HepG2 (cell line): ENCODE results near the gene ABHD4. TPM values are rescaled to one million over a fixed set of nuclear protein-coding genes. Genes with fewer than 3 reads are reported as not detected.

Source experiments
- HOXD1 ChIP-seq: sonication (generic); formaldehyde crosslinking; IDR thresholded peaks from 2 replicates; pipeline ENCODE4 v1.5.0; 2020; ENCODE audit warnings: missing genetic modification reagents
- MXD4 ChIP-seq: IDR thresholded peaks from 2 replicates; pipeline ENCODE4 v1.6.1; 2016; ENCODE audit warnings: mild to moderate bottlenecking, missing biosample characterization, missing genetic modification reagents
- SAFB2 ChIP-seq: sonication (generic); formaldehyde crosslinking; IDR thresholded peaks from 2 replicates; pipeline ENCODE4 v1.5.1; 2020; ENCODE audit warnings: missing genetic modification reagents, low read depth, mild to moderate bottlenecking, borderline replicate concordance
- SALL2 ChIP-seq: sonication (generic); formaldehyde crosslinking; IDR thresholded peaks from 2 replicates; pipeline ENCODE4 v1.8.1; 2023; ENCODE audit warnings: mild to moderate bottlenecking, missing genetic modification reagents, inconsistent platforms
- SPEN ChIP-seq: sonication (generic); formaldehyde crosslinking; IDR thresholded peaks from 2 replicates; pipeline ENCODE4 v1.5.1; 2020; ENCODE audit warnings: low read depth, mild to moderate bottlenecking, missing genetic modification reagents
- YY1 ChIP-seq: IDR thresholded peaks from 2 replicates; pipeline ENCODE4 v1.6.1; 2011; ENCODE audit warnings: low read length, low read depth, moderate library complexity, mild to moderate bottlenecking; ENCODE audit not compliant: insufficient read depth, insufficient replicate concordance
- ZBTB7A ChIP-seq: sonication (generic); formaldehyde crosslinking; IDR thresholded peaks from 2 replicates; pipeline ENCODE4 v1.8.0; 2022; ENCODE audit warnings: mild to moderate bottlenecking, missing genetic modification reagents
- ZNF468 ChIP-seq: sonication (generic); formaldehyde crosslinking; IDR thresholded peaks from 2 replicates; pipeline ENCODE4 v1.8.0; 2022; ENCODE audit warnings: mild to moderate bottlenecking, moderate library complexity, missing genetic modification reagents
- ZNF782 ChIP-seq: sonication (generic); formaldehyde crosslinking; IDR thresholded peaks from 2 replicates; pipeline ENCODE4 v1.4.0; 2020; ENCODE audit warnings: missing genetic modification reagents, mild to moderate bottlenecking, borderline replicate concordance
- polyA plus RNA-seq, 8 experiments: library from polyadenylated mRNA; depleted of rRNA in 3 of 8; stranded (reverse) in 7 of 8; unstranded in 1 of 8; fragments of >200 nt; fragmentation: Illumina TruSeq in 4 of 8; extraction: Trizol in 4 of 8; gene quantifications; 2 replicates each; pipeline versions ENCODE4 v1.2.1 to v1.2.3, GENCODE V29; 2011 to 2016; ENCODE audit warnings: low read depth in 4 of 8, missing spikeins in 1 of 8, mixed read lengths in 1 of 8; ENCODE audit not compliant: insufficient read depth in 1 of 8
- total RNA-seq, 5 experiments: library from RNA; depleted of rRNA; stranded (reverse); fragments of >200 nt; fragmentation: Illumina TruSeq; extraction: Trizol; gene quantifications; 2 replicates each; pipeline ENCODE4 v1.2.3, GENCODE V29; 2016; ENCODE audit warnings: low read depth in 1 of 5
- TF ChIP-seq, protein P1 (sequence below): sonication (generic); formaldehyde crosslinking; IDR thresholded peaks from 2 replicates; pipeline ENCODE4 v1.8.0; 2022; ENCODE audit warnings: missing genetic modification reagents, mild to moderate bottlenecking, borderline replicate concordance
- TF ChIP-seq, protein P2 (sequence below): sonication (generic); formaldehyde crosslinking; conservative IDR thresholded peaks from 2 replicates; pipeline ENCODE4 v1.4.0; 2020; ENCODE audit warnings: missing genetic modification reagents
- TF ChIP-seq, protein P3 (sequence below): sonication (generic); formaldehyde crosslinking; IDR thresholded peaks from 2 replicates; pipeline ENCODE4 v1.5.0; 2020; ENCODE audit warnings: mild to moderate bottlenecking, missing genetic modification reagents, borderline replicate concordance
- TF ChIP-seq, protein P4 (sequence below): sonication (generic); formaldehyde crosslinking; IDR thresholded peaks from 2 replicates; pipeline ENCODE4 v1.4.0; 2020; ENCODE audit warnings: low read depth, missing genetic modification reagents
- TF ChIP-seq, protein P5 (sequence below): sonication (generic); formaldehyde crosslinking; IDR thresholded peaks from 2 replicates; pipeline ENCODE4 v1.4.0; 2020; ENCODE audit warnings: missing genetic modification reagents

ABHD4 gene
- total and polyA plus RNA-seq, 2 of the 13 experiments (the other 11 are each of a cell fraction or from before 2014, with no cell fraction given), result 16.1 to 47.5 TPM

DNA sequence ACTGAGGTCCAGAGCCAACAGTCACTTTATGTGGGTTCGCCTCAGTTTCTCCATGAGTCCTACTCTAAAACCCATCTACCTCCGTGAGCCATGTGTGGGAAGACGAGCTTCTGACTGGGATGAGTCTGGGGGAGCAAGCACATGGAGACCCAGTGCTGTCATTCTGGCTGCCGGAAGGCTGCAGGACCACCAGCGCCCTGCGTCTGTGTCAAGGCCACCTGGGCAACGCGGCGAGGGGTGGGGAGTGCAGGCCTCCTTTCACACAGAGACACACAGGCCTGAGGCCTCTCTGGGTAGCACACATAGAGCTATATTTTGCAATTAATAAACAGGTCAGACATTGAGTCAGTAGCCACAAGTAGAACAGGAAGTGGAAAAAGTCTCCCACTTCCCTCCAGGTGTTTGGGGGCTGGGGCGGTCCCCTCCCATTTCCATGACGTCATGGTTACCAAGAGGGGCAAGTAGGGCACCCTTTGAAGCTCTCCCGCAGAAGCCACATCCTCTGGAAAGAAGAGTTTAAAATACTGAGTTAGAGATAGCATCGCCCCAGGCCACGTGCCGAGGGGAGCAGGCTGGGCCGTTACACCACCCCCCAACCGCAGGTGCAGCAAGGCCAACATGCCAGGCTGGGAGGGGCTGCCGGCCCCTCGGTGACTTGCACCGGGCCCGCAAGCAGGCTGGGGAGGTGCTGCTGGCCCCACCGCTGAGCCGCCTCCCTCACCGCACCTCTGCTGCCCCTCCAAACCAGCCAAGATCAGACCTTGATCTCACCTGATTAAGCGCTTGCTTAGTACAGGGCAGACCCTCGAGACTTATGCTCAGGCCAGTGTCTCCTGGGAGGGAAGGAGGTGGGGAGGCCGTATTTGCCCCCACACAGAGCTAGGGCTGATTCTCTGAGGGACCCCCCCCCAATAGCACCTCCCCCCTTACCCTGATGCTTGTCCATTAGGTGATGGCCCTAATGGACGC, 41.8 kb upstream of the ABHD4 start (continued):
- TF ChIP-seq, protein P1, sequence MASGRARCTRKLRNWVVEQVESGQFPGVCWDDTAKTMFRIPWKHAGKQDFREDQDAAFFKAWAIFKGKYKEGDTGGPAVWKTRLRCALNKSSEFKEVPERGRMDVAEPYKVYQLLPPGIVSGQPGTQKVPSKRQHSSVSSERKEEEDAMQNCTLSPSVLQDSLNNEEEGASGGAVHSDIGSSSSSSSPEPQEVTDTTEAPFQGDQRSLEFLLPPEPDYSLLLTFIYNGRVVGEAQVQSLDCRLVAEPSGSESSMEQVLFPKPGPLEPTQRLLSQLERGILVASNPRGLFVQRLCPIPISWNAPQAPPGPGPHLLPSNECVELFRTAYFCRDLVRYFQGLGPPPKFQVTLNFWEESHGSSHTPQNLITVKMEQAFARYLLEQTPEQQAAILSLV (CRISPR knock-in tag), result peak; percentile 26; the same call in 1 of the 2 replicates
- TF ChIP-seq ZNF468 (peak; percentile 36; the same call in 1 of the 2 replicates), ZNF782 (CRISPR knock-in tag) (0 out of 2 replicates have a peak, but pooled peaks have one; percentile 10), YY1 (no peak), SAFB2 (CRISPR knock-in tag) (peak; percentile 37; the same call in 1 of the 2 replicates), HOXD1 (peak; percentile 66; the same call in 1 of the 2 replicates), MXD4 (no peak), ZBTB7A (CRISPR knock-in tag) (peak; percentile 70), SALL2 (CRISPR knock-in tag) (0 out of 2 replicates have a peak, but pooled peaks have one; percentile 31), SPEN (peak; percentile 12; the same call in 1 of the 2 replicates)
- TF ChIP-seq, protein P2, sequence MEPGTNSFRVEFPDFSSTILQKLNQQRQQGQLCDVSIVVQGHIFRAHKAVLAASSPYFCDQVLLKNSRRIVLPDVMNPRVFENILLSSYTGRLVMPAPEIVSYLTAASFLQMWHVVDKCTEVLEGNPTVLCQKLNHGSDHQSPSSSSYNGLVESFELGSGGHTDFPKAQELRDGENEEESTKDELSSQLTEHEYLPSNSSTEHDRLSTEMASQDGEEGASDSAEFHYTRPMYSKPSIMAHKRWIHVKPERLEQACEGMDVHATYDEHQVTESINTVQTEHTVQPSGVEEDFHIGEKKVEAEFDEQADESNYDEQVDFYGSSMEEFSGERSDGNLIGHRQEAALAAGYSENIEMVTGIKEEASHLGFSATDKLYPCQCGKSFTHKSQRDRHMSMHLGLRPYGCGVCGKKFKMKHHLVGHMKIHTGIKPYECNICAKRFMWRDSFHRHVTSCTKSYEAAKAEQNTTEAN, result 0 out of 2 replicates have a peak, but pooled peaks have one; percentile 28
- TF ChIP-seq, protein P3, sequence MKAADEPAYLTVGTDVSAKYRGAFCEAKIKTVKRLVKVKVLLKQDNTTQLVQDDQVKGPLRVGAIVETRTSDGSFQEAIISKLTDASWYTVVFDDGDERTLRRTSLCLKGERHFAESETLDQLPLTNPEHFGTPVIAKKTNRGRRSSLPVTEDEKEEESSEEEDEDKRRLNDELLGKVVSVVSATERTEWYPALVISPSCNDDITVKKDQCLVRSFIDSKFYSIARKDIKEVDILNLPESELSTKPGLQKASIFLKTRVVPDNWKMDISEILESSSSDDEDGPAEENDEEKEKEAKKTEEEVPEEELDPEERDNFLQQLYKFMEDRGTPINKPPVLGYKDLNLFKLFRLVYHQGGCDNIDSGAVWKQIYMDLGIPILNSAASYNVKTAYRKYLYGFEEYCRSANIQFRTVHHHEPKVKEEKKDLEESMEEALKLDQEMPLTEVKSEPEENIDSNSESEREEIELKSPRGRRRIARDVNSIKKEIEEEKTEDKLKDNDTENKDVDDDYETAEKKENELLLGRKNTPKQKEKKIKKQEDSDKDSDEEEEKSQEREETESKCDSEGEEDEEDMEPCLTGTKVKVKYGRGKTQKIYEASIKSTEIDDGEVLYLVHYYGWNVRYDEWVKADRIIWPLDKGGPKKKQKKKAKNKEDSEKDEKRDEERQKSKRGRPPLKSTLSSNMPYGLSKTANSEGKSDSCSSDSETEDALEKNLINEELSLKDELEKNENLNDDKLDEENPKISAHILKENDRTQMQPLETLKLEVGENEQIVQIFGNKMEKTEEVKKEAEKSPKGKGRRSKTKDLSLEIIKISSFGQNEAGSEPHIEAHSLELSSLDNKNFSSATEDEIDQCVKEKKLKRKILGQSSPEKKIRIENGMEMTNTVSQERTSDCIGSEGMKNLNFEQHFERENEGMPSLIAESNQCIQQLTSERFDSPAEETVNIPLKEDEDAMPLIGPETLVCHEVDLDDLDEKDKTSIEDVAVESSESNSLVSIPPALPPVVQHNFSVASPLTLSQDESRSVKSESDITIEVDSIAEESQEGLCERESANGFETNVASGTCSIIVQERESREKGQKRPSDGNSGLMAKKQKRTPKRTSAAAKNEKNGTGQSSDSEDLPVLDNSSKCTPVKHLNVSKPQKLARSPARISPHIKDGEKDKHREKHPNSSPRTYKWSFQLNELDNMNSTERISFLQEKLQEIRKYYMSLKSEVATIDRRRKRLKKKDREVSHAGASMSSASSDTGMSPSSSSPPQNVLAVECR (CRISPR knock-in tag), result 0 out of 2 replicates have a peak, but pooled peaks have one; percentile 27
- TF ChIP-seq, protein P4, sequence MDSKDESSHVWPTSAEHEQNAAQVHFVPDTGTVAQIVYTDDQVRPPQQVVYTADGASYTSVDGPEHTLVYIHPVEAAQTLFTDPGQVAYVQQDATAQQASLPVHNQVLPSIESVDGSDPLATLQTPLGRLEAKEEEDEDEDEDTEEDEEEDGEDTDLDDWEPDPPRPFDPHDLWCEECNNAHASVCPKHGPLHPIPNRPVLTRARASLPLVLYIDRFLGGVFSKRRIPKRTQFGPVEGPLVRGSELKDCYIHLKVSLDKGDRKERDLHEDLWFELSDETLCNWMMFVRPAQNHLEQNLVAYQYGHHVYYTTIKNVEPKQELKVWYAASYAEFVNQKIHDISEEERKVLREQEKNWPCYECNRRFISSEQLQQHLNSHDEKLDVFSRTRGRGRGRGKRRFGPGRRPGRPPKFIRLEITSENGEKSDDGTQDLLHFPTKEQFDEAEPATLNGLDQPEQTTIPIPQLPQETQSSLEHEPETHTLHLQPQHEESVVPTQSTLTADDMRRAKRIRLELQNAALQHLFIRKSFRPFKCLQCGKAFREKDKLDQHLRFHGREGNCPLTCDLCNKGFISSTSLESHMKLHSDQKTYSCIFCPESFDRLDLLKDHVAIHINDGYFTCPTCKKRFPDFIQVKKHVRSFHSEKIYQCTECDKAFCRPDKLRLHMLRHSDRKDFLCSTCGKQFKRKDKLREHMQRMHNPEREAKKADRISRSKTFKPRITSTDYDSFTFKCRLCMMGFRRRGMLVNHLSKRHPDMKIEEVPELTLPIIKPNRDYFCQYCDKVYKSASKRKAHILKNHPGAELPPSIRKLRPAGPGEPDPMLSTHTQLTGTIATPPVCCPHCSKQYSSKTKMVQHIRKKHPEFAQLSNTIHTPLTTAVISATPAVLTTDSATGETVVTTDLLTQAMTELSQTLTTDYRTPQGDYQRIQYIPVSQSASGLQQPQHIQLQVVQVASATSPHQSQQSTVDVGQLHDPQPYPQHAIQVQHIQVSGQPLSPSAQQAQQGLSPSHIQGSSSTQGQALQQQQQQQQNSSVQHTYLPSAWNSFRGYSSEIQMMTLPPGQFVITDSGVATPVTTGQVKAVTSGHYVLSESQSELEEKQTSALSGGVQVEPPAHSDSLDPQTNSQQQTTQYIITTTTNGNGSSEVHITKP (CRISPR knock-in tag), result 0 out of 2 replicates have a peak, but pooled peaks have one; percentile 22
- TF ChIP-seq, protein P5, sequence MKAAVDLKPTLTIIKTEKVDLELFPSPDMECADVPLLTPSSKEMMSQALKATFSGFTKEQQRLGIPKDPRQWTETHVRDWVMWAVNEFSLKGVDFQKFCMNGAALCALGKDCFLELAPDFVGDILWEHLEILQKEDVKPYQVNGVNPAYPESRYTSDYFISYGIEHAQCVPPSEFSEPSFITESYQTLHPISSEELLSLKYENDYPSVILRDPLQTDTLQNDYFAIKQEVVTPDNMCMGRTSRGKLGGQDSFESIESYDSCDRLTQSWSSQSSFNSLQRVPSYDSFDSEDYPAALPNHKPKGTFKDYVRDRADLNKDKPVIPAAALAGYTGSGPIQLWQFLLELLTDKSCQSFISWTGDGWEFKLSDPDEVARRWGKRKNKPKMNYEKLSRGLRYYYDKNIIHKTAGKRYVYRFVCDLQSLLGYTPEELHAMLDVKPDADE (CRISPR knock-in tag), result peak; percentile 62; the same call in 1 of the 2 replicates
